Endometrial microvascular endothelial cells (primary cell): Measurements from ENCODE around the gene PDIA6. TPM values are rescaled to one million over a fixed set of nuclear protein-coding genes. Genes with fewer than 3 reads are reported as not detected.

Experiments
- in situ Hi-C: cut with HindIII; loops from 2 replicates; pipeline ENCODE4 v1.10.0; 2017; ENCODE audit warnings: low sequenced_read_pairs, low pct_unique_long_range_greater_than_20kb; ENCODE audit errors: inconsistent ontology term
- total RNA-seq: library from RNA; depleted of rRNA; stranded (reverse); fragments of >200 nt; gene quantifications from one replicate; pipeline ENCODE4 v1.2.3, GENCODE V29; 2015; ENCODE audit errors: inconsistent ontology term

Gene PDIA6
- total RNA-seq, 1 donor from 2014 or later = 364 TPM

- in situ Hi-C loops = no loop called here
Measured at GRCh38 chr2:10753156-10753555, 59.4 kb downstream of the PDIA6 start.

GRCh38 chr2:10752236-10752635, 60.3 kb downstream of the PDIA6 start:
- in situ Hi-C loops = no loop called here

DNA sequence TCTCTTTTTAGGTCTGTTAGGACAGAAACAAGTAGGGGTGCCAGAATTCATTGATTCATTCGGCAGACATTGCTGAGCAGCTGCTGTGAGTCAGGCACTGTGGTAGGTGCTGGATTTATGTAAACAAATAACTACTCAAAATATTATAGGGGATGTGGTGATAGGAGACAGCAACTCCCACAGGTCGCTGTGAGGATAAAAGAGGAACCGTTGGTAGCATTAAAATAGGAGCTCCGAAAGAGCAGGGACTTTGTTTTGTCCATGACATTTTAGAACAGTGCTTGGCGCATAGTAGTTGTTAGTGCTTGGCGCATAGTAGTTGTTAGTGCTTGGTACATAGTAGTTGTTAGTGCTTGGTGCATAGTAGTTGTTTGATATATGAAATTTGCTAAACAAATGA, 62.0 kb downstream of the PDIA6 start:
- in situ Hi-C loops = no loop called here

- in situ Hi-C loops = no loop called here
Measured at GRCh38 chr2:10742666-10743065, 69.9 kb downstream of the PDIA6 start.

GRCh38 chr2:10741139-10741538, 71.4 kb downstream of the PDIA6 start:
- in situ Hi-C loops = no loop called here

DNA sequence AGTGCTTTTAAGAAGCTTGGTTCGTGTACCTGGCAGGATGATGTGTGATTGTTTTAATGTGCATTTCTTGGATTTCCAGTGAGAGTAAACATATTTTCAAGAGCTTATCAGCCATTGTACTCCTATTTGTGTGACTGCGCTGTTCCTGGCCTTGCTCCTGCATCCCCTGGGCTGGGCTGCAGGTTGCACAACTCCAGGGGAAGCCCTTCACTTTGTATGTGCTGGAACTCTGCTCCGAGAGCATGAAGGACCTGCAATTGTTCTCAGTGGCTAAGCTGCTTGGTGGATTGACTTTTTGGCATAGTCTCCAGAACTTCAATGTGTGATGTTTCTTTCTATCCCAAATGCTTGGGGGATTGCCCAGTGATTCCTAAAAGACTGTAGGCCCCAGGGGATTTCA, 72.4 kb downstream of the PDIA6 start:
- in situ Hi-C loops = no loop called here

DNA sequence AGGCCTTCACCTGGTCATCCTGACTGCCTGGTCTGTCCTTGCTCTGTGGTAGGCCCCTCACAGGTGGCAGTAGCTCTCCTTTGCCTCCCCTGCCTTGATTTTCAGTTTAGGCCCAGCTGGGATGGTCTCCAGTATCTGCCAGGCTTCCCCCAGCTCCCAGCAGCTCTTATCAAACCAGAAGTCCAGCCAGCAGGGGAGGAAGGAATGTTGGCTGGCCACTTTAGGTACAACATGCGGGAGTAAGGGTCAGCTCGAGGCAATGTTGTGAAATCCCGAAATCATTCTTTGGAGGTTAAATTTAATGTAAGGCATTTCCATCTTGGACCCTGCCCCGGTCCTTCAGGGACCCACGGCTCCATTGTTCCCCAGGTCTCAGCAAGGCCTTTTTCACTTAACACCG, 74.4 kb downstream of the PDIA6 start:
- in situ Hi-C loops = no loop called here

DNA sequence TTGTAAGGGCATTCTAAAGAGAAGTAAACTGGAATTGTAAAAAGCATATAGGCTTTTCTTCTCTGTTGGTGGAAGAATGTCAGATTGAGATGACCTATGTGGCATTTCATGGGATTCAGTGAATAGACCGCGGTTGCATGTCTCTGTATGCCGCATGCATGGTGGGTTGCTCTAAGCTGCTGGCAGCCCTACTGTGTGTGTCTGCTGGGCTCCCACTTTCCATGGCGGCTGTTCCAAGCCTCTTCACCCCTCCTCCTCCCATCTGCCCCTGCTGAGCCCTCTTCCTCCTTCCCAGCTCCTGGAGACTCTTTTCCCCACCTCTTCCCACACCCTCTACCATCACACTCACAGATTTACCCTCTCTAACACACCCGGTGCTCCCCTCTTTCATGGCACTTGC, 78.6 kb downstream of the PDIA6 start:
- in situ Hi-C loops = no loop called here

GRCh38 chr2:10733566-10733925, 79.0 kb downstream of the PDIA6 start:
- in situ Hi-C loops = no loop called here

Other genes starting within 250 kb of the PDIA6 start
- 33.4 TPM for gene NOL10, start 122.8 kb downstream of the PDIA6 start, total RNA-seq
- not detected for gene ATP6V1C2, start 91.2 kb downstream of the PDIA6 start, total RNA-seq
- not detected for gene KCNF1, start 99.1 kb upstream of the PDIA6 start, total RNA-seq